HT-29 (cell line): ENCODE measurements around the gene GDF7. TPM values are rescaled to one million over a fixed set of nuclear protein-coding genes. Genes with fewer than 3 reads are reported as not detected.

Source experiments
- DNase-seq: peaks from one replicate; pipeline ENCODE4 v3.0.0-alpha.2; 2015; ENCODE audit warnings: low spot score
- total RNA-seq: library from RNA; depleted of rRNA; stranded (reverse); fragments of >200 nt; shearing (Covaris generic); gene quantifications from 2 replicates; pipeline ENCODE4 v1.2.3, GENCODE V29; 2014; rRNA removed

GDF7 gene
- under 0.01 TPM in 1 of 2 replicates, not detected in the other for total RNA-seq

DNA sequence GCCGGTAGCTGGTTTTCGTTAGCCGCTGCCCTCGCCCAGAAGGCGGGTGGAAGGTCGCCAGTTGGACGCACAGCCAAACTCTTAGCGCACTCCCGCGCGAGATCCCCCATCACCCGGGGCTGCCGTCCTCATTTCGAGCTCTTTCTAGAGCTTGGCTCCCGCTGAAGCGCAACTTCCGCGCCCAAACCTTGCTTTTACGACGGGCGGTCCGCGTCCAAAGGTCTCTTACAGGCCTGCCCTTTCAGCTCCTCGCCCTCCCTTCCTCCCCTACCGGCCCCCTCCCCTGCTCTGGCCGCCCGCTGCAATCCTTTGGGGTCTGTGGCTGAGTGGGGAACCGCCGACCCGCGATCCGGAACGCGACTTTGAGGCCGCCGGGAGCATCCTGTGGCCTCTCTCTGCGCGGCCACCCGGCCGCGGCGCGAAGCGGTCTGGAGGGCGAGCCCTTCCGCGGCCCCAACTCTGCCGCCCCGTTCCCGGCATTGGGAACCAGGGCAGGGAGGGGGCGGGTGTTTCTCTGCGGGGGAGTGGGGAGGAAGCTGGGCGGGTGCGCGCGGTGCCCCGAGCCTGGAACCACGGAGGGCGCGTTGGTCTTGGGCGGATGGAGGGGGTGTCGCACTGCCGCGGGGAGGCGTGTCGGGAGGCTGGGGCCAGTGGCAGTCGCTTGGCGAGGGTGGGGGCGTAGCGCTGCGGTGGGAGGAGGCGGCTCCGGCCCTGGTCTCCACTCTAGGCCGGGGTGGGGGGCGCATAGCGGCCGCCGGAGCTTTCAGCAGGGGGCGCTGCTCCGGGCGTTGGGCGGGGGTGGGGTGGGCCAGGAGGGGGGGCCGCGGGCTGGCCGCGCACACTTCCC lies at the start of gene GDF7:
Gene GDF7 (plus strand): TSS at position 841 of the 847 bp plus-strand sequence. CDS start 96 bp downstream, outside the sequence.
- no peak for DNase-seq

DNA sequence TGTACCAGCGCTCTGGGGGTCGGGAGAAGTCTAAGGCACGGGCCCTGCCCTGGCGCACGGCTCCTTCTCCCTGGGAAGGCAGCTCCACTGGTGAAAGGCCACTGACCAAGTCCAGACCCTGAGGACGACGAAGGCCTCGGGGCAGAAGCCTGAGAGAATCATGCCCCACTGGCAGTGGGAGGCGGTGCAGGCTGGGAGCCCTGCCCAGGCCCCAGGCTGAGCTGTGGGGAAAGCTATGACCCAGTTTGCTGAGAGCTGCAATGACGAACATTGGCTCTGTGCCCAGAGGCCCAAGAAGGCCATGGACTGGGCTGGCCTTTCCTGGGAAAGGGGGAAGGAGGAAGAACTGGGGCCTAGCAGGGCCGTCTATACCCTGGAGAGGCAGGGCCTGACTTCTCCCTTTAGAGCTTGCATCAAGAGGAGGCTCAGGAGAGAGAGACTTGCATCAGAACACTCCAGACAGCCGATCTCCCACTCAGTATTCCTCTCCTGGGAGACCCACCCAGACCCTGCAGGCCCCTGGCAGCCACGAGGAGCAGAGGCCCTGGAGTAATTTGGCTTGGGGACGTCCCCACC lies 49.0 kb upstream of the GDF7 start:
- DNase-seq, result peak; percentile 99

DNA sequence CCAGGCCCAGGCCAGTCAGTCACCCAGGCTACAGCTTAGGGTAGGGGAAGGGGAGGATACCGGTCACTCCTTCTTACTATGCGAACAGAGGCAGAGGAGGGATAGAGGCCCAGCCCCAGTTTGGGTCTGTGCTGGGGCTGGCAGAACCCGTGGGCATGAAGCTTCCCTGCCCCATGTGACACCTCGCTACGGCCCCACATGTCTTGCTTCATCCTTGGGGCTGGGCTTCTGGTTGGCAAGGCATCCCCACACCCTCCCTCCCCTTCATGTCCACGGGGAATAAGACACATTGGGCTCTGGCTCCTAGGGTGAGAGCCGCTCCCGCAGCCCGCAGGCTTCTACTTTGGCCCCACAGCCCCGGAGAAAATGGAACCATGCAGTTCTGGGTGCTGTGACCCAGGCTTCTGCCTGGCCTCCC lies 48.5 kb upstream of the GDF7 start:
- no peak for DNase-seq

DNA sequence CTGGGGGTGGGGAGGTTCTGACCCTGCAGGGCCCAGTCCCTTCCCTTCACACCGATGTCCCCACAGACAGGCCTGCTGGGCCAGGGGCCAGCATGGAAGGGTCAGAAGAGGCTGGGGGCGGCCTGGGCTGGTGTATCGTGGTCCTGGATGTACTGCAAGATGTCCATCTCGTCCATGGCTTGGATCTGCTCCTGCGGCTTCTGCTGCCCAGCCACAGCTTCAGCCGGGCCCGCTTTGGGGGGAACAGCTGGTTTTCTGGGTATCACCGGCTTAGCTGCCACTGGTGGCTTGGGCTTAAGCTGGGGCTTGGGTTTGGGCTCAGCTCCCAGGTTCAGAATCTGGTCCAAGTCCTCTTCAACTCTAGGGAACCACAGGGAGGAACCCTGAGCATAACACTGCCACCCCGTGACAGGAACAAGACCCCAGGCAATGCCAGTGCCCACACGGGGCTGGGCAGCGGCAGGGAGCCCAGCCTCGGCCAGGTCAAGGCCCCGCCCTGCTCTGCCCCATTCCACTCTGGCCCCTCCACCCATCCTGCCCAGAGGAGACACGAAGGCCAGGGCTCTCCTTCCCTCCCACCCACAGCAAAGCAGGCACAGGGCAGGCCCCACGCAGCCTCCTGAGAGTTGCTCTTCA lies 47.9 kb upstream of the GDF7 start:
- peak; percentile 53 for DNase-seq

DNA sequence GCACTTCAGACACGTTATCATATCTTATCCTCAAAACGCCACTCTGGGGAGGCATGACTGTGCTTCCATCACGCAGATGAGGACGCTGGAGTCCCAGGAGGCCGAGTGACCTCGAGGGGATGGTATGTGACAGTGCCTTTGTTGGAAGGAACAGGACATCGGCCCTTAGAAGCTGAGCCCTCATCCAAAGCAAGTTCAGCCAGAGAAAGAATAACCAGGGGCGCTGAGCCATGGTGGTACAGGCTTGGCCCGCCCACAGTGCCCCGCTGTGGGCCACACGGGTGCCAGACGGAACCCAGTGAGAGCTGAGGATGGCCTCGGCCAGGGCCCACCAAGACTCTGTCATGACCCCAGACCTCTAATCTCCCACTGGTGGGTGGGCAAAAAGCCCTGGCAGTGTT lies 47.3 kb upstream of the GDF7 start:
- no peak for DNase-seq

DNA sequence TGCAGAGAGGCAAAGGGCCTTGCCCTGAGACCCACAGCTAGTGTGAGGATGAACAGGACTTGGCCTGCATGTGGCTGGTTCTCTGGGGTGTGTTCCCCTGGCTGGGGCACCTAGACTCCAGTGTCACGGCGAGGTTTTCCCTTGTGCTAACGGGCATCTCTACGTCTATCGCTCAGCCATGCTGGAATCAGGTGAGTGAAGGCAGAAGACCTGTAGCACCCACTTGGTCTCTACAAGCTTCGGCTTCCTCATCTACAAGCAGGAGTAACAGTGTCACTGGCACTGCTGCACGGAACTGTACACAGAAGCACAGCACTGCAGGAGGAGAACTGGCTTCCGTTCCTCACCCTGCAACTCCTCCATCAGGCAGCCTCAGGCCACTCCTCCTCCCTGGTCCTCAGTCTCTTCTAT lies 46.7 kb upstream of the GDF7 start:
- DNase-seq, result no peak

DNA sequence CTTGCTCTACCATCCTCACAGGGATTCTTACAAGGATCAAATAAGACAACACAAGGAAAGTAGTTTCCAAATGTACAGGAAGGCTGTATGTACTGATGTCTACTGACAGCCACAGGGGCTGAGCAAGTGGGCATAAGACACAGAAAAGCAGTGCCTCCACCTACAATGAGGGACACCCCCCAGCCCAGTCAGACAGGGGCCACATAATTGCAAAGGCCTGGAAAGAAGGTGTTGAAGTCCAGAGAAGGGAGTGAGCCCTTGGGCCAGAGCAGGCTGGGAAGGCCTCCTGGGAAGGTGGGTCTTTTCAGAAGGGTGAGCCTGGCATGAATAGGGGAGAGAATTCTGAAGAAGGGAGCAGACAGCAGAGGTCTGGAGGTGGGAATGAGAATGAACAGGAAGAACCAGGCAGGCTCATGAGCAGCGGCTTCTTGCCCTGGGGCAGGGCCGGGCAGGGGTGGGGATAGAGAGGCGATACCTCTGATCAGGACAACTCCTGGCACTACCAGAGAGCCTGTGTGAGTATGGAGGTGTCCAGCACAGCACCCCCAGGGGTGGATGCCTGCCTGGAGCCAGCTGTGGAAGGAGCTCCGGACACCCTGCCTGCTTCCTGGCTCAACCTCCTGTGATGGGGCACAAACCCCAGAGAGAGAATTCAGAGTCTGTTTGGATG lies 46.1 kb upstream of the GDF7 start:
- DNase-seq, result no peak

DNA sequence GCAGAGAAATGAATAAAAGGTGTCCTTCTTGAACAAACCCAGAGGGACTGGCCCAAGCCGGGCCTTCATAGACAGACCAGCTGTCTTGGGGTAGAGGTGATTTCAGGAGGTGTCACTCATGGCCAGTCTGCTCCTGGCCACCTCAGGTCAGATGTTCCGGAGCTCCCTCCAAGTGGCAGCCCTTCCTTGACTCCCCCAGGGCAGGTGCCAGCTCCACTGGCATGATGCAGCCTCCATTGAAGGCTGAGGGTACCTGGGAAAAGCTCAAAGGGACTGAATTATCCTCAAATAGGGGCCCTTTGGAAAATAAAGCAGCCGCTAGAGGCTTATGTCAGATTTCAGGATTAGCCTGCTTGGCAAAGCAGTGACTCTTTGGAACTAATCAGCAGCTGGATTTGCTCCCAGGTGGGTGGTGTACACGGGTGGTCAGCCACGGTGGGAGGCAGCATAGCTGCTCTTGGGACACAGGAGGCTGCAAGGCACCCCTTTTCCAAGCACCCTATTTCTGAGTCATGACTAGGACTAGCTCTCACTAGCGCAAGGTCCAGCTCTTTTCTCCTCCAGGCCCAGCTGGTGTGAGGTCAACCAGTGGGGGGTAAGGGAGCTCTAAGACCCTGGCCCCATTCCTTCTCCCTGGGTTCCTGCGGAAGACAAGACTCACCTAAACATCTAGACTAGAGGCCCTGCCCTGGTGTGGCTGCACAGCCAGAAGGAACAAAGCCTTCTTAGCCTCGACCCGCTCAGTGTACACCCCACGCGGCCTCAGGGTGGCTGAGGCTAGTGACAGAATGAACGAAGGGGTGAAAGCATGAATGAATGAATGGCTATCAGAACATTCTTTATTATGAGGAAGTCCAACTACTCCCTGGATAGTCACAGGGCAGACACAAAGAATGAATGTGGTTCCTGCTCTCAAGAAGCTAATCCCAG lies 45.3 kb upstream of the GDF7 start:
- no peak for DNase-seq

DNA sequence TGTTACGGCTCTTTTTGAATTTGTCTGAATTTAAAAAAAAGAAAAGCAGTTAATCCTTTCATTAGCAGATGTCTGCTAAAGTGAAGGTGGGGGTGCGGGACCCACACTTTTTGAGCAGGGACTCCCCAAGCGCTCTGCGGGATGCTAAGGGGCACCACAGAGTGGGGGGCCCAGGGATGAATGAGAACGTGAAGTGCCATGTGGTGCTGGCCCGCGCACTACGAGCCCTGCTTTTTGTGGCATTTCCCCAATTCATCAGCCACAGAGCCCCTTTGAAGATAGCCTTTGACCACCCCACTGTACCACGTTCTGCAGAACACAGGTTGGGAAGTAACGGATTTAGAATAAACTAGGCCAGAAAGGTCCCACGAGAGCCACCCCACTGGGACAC lies 44.7 kb upstream of the GDF7 start:
- DNase-seq, result no peak

DNA sequence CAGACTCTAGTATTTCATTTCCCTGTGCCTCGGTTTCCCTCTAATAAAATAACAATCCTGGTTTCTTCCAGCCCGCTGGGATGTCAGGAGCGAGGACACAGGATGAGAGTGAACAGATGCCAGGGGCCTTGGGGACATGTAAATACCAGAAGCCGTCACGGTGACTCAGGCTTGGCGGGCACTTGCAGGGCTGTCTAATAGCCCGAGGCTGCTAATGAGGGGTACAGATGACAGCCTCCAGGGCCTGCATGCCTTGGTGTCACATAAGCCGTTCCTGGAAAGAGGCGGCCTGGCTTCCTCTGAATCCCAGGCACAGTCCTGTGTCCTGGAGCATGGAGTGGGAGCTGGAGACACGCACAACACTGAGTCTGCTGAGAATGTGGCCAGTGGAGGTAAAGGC lies 44.2 kb upstream of the GDF7 start:
- DNase-seq, result no peak

DNA sequence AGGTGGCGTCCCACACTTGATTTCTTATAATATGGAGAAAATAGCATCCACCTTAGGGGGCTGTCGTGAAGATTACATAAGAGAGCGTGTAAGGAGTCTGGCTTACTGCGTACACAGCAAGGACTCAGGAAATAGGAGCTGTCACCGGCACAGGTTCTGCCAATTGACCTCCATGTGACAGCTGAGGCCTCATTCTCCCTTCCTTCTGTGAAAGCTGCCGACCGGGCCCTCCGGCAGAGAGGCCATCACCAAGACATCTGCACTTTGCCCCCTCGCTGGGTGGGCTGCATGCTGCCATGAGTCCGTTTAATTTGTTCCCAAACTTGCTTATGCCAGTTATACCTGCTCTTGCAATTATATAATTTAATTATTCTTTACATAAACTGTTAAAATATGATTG lies 43.7 kb upstream of the GDF7 start:
- DNase-seq, result no peak

DNA sequence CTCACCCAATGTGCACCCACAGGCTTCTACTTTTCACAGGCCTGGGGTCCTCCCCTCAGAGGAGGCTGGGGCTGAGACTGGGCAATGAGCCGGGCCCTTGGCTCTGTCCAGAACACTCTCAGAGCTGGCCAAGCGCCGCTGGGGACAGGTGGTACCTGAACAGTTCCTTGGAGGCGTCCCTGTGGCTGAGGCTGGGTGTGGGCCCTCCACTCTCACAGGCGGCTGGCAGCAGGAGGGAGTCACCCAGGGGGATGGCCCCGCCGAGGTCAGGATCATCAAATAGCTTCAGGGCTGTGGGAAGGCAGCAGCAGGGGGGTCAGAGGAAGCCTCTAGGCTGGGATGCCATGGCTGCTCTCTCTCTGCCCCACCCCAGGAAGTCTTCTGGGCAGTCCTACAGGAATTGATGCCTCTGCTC lies 43.2 kb upstream of the GDF7 start:
- no peak for DNase-seq

DNA sequence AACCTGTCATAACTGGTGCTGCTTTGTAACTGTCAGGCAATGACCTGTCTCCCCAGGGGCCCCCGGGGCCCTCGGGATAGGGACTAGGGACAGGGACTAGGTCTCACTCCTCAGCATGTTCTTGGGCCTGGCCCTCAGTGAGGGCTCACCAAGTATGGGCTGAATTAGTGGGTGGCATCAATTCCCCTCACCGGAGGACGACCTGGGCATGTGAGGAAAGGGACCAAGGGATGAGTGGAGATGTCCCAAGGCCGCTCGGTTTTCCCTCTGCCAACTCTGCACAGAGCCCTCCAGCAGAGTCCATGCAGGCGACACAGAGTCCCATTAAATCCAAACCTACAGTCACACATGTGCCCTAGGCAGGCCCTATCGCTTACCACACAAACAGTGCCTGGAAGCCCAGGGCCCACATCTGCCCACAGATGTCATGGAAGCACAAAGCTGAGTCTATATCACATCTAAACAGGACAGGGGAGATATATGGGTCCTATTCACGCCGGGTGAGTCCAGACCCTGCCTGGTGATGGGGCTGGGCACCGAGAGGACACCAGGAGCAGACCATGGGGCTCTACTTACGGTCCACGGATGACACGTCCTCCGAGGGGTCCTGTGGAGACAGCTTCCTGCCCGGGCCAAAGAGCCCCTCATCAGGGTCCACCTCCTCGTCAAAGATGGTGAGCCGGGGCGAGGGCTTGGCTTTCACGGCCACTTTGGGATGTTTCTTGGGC lies 42.6 kb upstream of the GDF7 start:
- no peak for DNase-seq

DNA sequence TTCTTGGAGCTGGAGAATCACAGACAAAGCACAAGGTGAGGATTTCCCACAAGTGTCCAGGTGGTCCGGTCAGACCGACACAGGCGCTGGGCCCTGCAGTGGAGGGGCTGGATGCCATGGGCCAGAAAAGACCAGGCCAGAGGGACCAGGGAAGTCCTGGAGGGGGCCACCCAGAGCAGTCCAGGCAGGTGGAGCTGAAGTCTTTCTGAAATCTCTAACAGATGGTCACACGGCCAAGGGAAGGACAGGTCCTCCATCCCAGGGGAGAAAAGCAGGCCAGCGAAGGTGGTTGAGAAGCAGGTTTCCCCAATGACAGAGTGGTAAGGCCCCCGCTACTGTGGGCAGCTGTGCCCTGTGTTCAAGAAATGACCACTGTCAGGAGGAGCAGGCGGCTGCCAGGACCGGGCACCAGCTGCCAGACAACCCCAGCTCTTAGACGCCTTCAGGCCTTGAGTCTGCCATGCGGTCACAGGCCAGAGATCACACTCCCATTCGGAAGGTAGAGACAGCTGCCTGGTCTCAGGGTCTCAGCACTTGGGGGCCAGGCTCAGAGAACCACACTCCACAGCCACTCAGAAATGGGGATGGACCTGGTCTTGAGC lies 42.0 kb upstream of the GDF7 start:
- DNase-seq, result no peak

DNA sequence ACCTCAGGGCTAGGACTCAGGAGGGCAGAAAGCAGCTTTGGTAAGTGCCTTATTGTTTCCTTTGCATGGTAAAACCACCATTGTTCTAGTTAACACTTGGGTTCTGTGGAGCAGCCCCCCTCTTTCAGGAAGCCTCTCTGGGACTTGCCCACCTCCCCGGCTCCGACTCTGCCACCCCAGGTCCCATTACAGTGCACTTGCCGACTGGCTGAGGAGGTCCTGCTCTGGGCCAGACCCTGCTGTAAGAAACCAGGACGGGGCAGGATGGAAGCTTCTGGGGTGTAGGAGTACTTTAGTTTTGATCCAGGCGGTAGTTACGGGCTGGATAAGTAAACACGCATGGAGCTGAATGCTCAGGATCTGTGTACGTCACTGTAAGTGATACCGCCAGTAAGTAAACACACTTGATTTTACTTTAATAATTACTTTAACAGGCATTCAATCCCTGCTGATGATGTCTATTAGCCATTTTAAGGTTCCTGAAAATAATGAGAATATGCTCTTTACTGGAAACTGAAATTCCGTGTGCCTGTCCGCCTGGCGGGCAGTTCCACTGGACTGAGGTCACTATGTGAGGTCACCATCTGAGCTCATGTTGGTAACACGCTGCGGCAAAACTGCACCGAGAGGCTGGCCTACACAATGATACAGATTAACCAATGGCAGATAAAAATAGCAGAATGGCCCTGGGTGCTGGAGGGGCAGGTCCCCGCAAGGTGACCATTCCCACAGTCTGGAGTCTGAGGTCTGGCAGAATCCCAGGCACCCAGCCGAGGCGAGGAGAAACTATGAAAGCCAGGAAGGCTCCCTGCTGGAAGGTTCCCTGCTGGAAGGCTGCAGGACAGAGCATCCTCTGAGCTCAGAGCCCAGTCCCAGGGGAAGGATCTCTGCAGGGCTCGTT lies 41.2 kb upstream of the GDF7 start:
- no peak for DNase-seq

DNA sequence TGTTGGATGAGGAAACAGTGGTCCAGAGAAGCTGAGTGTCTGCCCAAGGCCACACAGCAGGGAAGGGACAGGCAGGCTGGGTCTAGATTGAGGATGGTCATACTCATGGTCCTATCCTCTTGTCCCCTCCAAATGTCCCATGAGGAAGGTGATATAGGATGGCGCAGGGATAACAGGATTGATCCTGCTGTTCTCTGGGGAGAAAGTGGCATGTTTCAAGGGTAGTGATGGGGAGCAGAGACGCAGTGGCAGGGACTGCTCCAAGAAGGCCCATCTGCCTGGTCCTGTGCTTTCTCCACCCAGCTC lies 40.6 kb upstream of the GDF7 start:
- DNase-seq, result no peak

DNA sequence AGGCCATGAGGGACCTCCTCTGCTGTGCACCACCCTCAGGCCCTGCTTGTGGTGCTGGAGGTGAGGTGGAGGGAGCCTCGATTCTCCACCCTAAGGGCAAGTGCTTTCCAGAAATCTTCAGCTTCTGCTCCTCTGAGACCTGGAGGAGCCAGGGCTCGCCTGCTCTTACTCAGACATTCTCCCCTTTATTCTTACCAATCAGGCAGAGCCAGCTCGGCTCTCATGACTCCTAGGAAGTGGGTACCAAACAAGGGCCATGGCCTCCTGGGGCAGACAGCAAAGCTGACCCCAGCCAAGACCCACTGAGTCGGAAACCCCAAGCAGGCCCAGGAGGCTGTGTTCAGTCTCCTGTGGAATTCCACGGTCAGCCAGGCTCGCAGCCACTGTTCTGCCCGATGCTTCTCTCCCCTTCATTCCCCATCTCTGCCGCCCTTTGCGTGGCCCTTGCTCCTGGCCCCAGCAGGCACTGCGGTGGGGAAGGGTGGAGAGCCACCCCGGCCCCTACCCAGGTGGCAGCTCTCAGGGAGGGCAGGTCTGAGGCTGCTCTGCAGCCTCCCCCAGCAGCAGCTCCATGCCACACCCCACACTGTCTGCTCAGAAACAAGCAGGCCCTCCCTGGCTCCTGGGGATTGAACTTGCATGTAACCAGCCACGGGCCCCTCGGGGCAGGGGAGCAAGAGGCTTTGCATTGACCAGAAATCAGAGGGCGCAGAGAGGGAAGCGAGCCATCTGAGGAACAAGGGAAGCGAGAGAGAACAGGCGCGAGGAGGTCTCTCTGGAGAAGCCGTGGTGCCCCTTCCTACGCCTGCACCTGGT lies 40.0 kb upstream of the GDF7 start:
- DNase-seq, result no peak

DNA sequence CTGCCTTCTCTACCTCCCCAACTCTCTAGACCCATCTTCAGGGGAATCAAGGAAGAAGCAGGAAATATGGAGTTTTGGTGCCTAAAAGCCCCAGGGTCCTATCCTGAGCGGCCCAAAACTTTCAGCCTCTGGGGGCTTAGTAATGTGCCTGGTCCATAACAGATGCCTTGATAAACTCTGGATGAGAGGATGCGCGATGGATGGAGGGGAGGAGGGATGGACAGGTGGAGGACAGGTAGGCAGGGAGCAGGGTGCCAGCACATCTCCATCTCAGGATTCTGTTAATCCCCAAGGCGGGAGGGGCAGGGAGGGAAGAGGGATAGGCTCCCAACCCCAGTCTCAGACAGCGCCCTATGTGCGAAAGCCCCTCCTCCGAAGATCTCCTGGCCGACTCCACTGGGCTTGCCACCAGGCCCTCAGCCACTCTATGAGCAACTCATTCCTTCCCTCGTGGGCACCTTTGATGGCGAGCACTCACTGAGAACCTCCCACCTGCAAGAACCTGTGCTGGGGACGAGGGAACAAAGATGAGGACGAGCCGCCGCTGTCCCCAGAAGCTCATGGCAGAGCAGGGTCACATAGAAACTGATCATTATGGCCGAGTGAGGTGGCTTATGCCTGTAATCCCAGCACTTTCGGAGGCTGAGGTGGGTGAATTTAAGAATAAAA lies 39.1 kb upstream of the GDF7 start:
- DNase-seq, result no peak
